KOPT-K1 (cell line): ENCODE measurements around the gene NPY4R.
"Not testable (repeated sequence)": the region's sequence is repeated elsewhere in the genome, so short reads cannot be mapped to it uniquely, and the experiment has no call there.

ENCODE experiments used
- H3K27ac ChIP-seq: fragments of 200-600 bp; sonication (generic); 2 replicates; pipeline ENCODE4 v1.5.1; 2016; ENCODE audit warnings: antibody characterized with exemption, mild to moderate bottlenecking, low read depth, low read length; ENCODE audit not compliant: poor library complexity, severe bottlenecking
- H3K36me3 ChIP-seq: fragments of 200-600 bp; sonication (generic); 2 replicates; pipeline ENCODE4 v1.5.1; 2017; ENCODE audit warnings: antibody characterized with exemption, mild to moderate bottlenecking, low read length, moderate library complexity; ENCODE audit not compliant: insufficient read depth
- H3K9me3 ChIP-seq: fragments of 200-600 bp; sonication (generic); 2 replicates; pipeline ENCODE4 v1.5.1; 2017; ENCODE audit warnings: antibody characterized with exemption, low read length, mild to moderate bottlenecking; ENCODE audit not compliant: insufficient read depth, poor library complexity, severe bottlenecking

The NPY4R gene

DNA sequence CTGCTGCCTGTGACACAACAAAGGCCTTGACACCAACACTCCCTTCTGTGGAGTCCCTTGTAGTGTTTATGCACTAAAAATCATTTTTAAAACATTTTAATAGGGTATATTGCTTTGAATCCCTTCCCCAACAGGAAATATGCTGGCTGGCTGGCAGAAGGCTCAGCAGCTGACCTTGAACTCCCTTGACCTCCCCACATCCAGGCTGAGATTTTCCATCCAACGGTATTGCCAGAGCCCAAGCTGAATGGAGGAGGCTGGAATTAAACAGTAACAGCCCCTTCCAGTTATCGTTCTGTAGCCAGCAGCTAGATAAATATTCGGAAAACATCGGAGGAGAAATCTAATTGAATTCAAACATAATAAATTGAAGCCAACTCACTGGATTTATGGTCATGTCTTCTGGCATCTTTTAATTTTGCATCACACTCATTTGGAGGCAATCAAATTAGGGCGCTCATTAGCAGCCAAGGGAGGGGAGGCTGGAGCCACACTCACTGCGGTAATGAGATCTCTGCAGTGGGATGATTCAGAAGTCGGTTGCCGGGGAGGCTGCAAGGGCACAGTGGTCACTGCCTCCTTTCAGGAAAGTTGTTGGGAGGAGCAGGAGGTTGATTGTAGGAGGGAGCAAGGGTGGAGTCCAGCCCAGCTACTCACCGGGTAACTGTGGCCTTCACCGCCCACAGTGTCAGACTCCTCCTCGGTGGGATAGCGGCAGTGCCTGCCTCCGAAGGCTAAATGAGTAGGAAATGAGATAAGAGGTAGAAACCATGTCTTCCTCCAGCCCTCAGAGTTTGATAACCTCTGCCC lies 46.0 kb downstream of the NPY4R start:
- not testable (repeated sequence) for H3K9me3 ChIP-seq, H3K27ac ChIP-seq, H3K36me3 ChIP-seq

DNA sequence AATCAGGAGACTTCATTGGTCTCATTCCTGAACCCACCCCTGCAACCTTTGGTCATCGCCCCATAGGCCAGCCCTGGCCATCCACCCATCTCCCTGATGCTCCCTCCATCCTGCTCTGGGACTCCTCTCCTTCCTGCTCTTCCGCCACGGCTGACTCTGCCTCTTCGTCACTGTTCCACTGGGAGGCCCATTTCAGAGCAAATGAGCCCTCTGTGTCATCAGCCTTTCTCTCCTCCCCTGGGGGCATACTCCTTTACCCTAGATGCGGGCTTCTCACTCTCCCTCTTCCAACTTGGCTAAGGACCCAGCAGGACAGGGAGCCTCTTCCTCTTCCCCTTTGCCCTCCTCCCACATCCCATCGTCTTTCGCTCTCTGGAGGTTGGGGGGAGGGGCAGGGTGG lies 47.5 kb downstream of the NPY4R start:
- H3K9me3 ChIP-seq, H3K36me3 ChIP-seq, H3K27ac ChIP-seq: not testable (repeated sequence)

DNA sequence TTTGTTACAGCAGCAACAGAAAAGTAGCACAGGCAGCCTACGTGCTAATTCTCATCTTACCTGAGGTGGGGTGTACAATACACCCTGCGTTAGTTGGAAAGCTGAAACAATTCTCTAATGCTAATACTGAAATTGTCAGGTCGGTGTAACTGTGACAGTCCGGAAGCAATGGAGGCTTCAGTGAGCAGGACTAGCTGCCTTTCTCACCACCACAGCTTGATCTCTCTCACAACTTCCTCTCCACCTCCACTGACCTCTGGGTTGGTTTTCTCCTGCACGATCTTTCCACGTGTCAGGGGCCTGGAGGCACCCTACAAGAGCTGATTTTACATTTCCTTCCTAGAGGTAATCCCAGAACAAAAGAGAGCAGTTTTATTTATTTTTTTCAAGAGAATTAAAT lies 50.5 kb downstream of the NPY4R start:
- not testable (repeated sequence) for H3K36me3 ChIP-seq, H3K27ac ChIP-seq, H3K9me3 ChIP-seq

DNA sequence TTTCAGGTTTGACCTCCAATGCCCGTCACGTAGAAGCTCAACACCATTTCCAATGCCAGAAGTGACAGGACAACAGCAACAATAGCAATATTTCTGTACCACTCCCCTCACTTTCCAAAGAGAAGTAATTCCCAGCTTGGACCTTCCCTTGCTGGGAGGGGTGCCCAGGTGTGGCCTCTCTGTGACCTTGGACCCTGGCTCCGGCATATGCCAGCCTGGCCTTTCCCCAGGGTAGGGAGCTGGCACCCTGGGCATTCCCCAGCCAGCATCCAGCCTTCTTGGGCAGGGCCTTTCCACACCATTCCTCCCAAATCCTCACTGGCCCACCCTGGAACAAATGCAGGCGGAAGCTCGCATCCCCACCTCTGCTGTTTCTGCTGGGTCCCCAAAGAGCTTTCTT lies 53.1 kb downstream of the NPY4R start:
- not testable (repeated sequence) for H3K27ac ChIP-seq, H3K36me3 ChIP-seq, H3K9me3 ChIP-seq

DNA sequence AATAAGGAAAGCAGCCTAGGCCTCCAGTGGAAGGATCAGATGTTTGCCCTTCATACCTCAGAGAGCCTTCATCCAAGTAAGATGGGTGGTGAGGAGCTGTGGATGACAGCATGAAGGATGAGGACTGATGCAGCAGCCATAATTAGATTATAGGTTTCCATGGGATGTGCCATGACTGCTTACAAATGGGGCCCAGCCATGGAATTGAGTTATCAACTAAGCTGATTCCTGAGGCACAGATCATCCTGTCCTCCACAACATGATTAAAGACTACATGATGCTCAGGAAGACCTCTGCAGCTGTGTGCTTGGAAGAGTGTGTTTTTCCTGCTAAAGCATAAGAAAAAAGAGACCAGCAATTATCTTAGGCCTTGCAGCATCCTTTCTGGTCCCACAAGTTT lies 54.6 kb downstream of the NPY4R start:
- not testable (repeated sequence) for H3K36me3 ChIP-seq, H3K27ac ChIP-seq, H3K9me3 ChIP-seq
